ENCODE measurements around the gene NXPH3.

Gene NXPH3

DNA sequence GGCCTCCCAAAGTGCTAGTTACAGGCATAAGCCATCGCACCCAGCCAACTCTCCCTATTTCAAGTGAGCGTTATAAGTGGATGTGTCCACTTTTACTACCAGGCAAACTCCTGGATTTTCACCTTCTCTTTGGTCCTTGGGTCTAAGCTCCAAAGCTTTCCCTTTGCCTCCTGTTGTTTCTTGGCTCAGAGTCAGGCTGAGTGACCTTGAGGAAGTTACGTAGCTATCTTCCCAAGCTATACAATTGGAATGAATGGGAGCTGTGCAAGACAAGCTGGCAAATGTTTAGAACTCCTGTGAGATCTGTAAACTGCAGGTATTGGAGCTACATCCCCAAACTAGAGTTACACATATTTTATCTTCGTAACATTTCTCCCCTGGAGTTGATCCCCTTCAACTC, 20.3 kb downstream of the NXPH3 start:
- Histone ChIP-seq H3K4me3 (ENCODE audit: low read length, poor library complexity, severe bottlenecking) (peak overlapping the region; percentile 35), H3K4me1 (ENCODE audit: insufficient read depth, low read length, poor library complexity, severe bottlenecking) (peaks cover 27% of the 10 kb centered on the region), H3K4me2 (ENCODE audit: low read depth, low read length, poor library complexity, severe bottlenecking) (peak overlapping the region; percentile 51), H3K9me2 (replicated peaks; ENCODE audit: low read depth, low read length) (no peaks in the 10 kb centered on the region), H3F3A (ENCODE audit: low read depth) (peaks cover 8% of the 10 kb centered on the region; the same call in 1 of the 2 replicates), H3K27me3 (ENCODE audit: insufficient read depth, low read length, poor library complexity, severe bottlenecking) (no peaks in the 10 kb centered on the region), H3K9me3 (ENCODE audit: insufficient read depth, low read depth, low read length) (no peaks in the 10 kb centered on the region), H3K36me3 (ENCODE audit: insufficient read depth, low read length) (peaks cover 32% of the 10 kb centered on the region), H3K9ac (ENCODE audit: low read depth, low read length, poor library complexity, severe bottlenecking) (peak overlapping the region; percentile 11), H4K20me1 (ENCODE audit: insufficient read depth, low read length, poor library complexity, severe bottlenecking) (no peaks in the 10 kb centered on the region), H3K79me2 (ENCODE audit: insufficient read depth, low read length) (no peaks in the 10 kb centered on the region), H2AFZ (ENCODE audit: low read length) (no peak overlapping the region)
- TF ChIP-seq, protein P1, sequence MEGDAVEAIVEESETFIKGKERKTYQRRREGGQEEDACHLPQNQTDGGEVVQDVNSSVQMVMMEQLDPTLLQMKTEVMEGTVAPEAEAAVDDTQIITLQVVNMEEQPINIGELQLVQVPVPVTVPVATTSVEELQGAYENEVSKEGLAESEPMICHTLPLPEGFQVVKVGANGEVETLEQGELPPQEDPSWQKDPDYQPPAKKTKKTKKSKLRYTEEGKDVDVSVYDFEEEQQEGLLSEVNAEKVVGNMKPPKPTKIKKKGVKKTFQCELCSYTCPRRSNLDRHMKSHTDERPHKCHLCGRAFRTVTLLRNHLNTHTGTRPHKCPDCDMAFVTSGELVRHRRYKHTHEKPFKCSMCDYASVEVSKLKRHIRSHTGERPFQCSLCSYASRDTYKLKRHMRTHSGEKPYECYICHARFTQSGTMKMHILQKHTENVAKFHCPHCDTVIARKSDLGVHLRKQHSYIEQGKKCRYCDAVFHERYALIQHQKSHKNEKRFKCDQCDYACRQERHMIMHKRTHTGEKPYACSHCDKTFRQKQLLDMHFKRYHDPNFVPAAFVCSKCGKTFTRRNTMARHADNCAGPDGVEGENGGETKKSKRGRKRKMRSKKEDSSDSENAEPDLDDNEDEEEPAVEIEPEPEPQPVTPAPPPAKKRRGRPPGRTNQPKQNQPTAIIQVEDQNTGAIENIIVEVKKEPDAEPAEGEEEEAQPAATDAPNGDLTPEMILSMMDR (conservative IDR thresholded peaks at IDR 0.05; ENCODE audit: low read length) = no peak

DNA sequence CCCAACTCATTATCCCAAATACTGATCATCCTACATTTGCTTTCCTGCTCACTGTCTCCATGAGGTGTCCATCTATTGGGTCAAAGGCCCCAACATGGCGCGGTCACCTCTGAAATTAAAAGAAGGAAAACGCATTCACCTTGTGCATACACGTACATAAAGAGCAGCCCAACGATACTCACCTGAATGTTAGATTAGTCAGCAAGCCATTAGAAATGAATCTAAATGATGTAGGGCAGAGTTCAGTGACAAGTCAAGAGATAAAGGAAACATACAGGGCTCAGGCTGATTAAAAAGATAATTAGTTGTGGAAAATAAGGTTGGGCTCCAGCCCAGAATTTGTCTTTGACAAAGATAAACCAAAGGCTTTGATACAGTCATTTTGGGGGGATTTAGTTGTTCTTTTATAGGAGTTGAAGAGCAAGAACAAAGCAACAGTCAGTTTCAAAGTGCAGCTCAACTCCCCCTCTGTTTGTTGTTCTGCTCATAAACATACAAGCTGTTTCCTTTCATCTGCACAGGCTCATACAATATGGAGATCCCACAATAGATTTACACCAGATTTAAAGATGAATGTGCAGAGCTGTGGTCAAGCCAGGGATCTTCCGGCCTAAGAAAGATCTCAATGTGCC, 21.1 kb downstream of the NXPH3 start:
- Histone ChIP-seq H3K4me3 (ENCODE audit: low read length, poor library complexity, severe bottlenecking) (peak overlapping the region; percentile 35), H3K9me2 (replicated peaks; ENCODE audit: low read depth, low read length) (no peaks in the 10 kb centered on the region), H3K4me1 (ENCODE audit: insufficient read depth, low read length, poor library complexity, severe bottlenecking) (peaks cover 27% of the 10 kb centered on the region), H4K20me1 (ENCODE audit: insufficient read depth, low read length, poor library complexity, severe bottlenecking) (no peaks in the 10 kb centered on the region), H2AFZ (ENCODE audit: low read length) (no peak overlapping the region), H3K79me2 (ENCODE audit: insufficient read depth, low read length) (no peaks in the 10 kb centered on the region), H3K9me3 (ENCODE audit: insufficient read depth, low read depth, low read length) (no peaks in the 10 kb centered on the region), H3F3A (ENCODE audit: low read depth) (peaks cover 8% of the 10 kb centered on the region; the same call in 1 of the 2 replicates), H3K36me3 (ENCODE audit: insufficient read depth, low read length) (peaks cover 38% of the 10 kb centered on the region), H3K27me3 (ENCODE audit: insufficient read depth, low read length, poor library complexity, severe bottlenecking) (no peaks in the 10 kb centered on the region), H3K9ac (ENCODE audit: low read depth, low read length, poor library complexity, severe bottlenecking) (peak overlapping the region; percentile 11), H3K4me2 (ENCODE audit: low read depth, low read length, poor library complexity, severe bottlenecking) (peak overlapping the region; percentile 51)
- TF ChIP-seq EZH2phosphoT487 (IDR thresholded peaks at IDR 0.05; ENCODE audit: borderline replicate concordance) = no peak
- TF ChIP-seq, protein P1 (conservative IDR thresholded peaks at IDR 0.05; ENCODE audit: low read length) = no peak

DNA sequence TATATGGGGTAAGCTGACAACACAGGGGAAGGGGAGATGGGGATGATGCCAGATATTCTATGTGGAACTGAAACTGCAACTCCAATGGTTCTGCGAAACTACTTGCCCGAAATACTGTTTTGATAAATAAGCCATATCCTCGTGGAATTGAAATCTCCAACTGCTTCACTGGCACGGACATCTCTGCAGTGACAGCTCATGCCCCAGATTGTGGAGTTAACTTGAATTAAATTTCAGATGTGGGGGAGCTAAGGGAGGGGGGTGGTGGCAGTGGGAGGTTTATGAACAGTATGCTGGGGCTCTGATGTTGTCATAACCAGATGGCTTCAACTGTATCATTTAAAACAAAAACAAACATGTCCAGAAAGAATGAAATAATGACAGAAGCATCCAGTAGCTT, 21.8 kb downstream of the NXPH3 start:
- no peaks in the 10 kb centered on the region for H3K9me2 ChIP-seq (replicated peaks; ENCODE audit: low read depth, low read length)
- H3K4me1 ChIP-seq (ENCODE audit: insufficient read depth, low read length, poor library complexity, severe bottlenecking) = peaks cover 27% of the 10 kb centered on the region
- H3K4me2 ChIP-seq (ENCODE audit: low read depth, low read length, poor library complexity, severe bottlenecking) = peak overlapping the region; percentile 51
- H3K27me3 ChIP-seq (ENCODE audit: insufficient read depth, low read length, poor library complexity, severe bottlenecking) = no peaks in the 10 kb centered on the region
- no peak overlapping the region for H2AFZ ChIP-seq (ENCODE audit: low read length)
- no peaks in the 10 kb centered on the region for H4K20me1 ChIP-seq (ENCODE audit: insufficient read depth, low read length, poor library complexity, severe bottlenecking)
- peak overlapping the region; percentile 19 for H3K4me3 ChIP-seq (ENCODE audit: low read length, poor library complexity, severe bottlenecking)
- H3K9me3 ChIP-seq (ENCODE audit: insufficient read depth, low read depth, low read length) = no peaks in the 10 kb centered on the region
- H3F3A ChIP-seq (ENCODE audit: low read depth) = peaks cover 8% of the 10 kb centered on the region; the same call in 1 of the 2 replicates
- TF ChIP-seq EZH2phosphoT487 (IDR thresholded peaks at IDR 0.05; ENCODE audit: borderline replicate concordance) = no peak
- TF ChIP-seq, protein P1 (conservative IDR thresholded peaks at IDR 0.05; ENCODE audit: low read length) = no peak
- no peak overlapping the region for H3K9ac ChIP-seq (ENCODE audit: low read depth, low read length, poor library complexity, severe bottlenecking)
- peaks cover 45% of the 10 kb centered on the region for H3K36me3 ChIP-seq (ENCODE audit: insufficient read depth, low read length)
- no peaks in the 10 kb centered on the region for H3K79me2 ChIP-seq (ENCODE audit: insufficient read depth, low read length)

Measured in Loucy (cell line).